Articular chondrocyte of knee joint (primary cell): ENCODE data around the gene PTGFRN. TPM values are rescaled to one million over a fixed set of nuclear protein-coding genes. Genes with fewer than 3 reads are reported as not detected.

Source experiments
- small RNA-seq: library from RNA; depleted of rRNA; stranded (forward); fragments of <200 nt; gene quantifications from one replicate; pipeline ENCODE3, GENCODE V24; 2012
- total RNA-seq: library from RNA; depleted of rRNA; stranded (reverse); fragments of >200 nt; gene quantifications from 2 replicates; pipeline ENCODE4 v1.2.3, GENCODE V29; 2012

PTGFRN gene
- 55.9 and 59.6 TPM in 2 replicates for total RNA-seq

DNA sequence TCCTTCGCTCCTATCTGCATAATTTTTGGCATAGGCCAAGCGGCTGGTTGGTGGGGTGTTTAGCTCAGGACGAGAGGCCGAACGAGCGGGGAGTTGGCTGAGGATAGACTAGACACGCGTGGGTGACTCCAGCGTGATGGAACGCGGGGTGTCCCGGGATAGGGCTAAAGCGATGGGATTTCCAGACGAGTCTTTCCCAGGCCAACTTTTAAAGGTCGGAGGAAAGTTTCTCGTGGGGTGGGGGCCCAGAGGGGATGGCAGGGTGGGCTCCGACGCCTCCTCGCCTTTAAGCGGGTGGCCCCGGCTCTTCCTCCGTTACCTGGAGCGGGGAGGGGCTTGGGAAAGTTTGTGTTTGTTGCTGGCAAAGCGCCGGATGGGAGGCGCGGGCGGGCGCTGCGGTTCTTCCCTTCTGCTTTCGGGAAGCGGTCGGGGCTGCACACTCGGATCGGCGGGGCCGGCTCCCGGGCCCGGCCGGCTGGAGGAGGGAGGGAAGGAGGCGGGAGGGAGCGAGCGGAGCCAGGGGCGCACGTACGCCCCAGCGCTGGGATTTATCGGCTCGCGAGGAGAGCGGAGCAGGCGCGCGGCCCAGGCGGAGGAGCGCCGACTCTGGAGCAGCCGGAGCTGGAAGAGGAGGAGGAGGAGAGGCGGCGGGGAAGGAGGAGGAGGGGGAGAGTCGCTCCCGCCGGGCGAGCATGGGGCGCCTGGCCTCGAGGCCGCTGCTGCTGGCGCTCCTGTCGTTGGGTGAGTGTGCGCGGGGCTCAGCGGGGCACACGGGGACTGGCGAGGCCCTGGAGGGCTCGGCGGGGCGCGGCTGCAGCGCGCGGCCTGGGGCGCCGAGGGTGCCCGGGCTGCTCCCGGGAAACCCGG, at the start of gene PTGFRN:
PTGFRN (plus strand) TSS at position 405 of the 867 bp plus-strand sequence; CDS start at position 693, 288 bp downstream.

DNA sequence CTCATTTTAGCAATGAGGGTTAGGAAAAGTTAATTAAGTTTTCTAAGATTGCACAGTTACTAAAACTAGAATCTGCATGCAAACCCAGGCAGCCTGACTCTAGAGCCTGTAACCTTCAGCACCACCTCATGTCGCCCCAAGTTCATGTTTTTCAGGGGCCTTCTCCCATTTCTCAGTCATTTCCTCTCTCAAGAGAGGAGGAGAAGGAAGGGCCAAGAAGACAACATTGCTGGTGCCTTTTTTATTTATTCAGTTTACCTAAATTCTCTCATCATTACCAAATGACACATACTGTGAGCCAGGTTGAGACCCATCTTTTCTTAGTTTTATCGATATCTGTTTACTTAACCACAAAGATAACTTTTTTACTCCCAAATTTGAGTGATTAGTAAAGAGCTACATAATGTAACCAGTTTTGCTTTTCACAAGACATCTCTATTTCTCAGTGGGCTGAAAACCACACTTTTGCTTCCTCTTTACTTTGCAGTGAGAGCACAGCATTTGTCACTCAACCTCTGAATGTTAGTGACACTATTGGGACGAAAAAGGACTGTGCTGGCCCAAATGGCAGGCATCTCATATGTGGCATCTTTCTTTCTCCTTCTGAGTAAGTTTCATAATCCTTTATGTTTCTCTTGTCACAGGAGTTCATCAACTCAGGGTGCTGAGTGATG, 91.7 kb downstream of the PTGFRN start, which contains the start of gene CD101:
CD101 (plus strand) TSS at position 507 of the 674 bp plus-strand sequence; CDS start at position 565, 58 bp downstream.

Small RNA genes within 50 kb of the gene (small RNA-seq; reads per million reads assigned to genes)
- not detected for gene RNA5SP55

Other genes starting within 250 kb of the PTGFRN start
- gene IGSF3, start 242.2 kb upstream of the PTGFRN start, total RNA-seq: 2.1 and 2.5 TPM in 2 replicates
- gene CD2, start 155.5 kb upstream of the PTGFRN start, total RNA-seq: not detected in 2 replicates
- gene CD101, start 91.8 kb downstream of the PTGFRN start, total RNA-seq: 0.22 and 0.26 TPM in 2 replicates
- gene TTF2, start 150.4 kb downstream of the PTGFRN start, total RNA-seq: 7.1 and 9.1 TPM in 2 replicates
- gene TRIM45, start 211.8 kb downstream of the PTGFRN start, total RNA-seq: 1.4 and 1.9 TPM in 2 replicates